ENCODE results near the gene ARMC5. TPM values are rescaled to one million over a fixed set of nuclear protein-coding genes. Genes with fewer than 3 reads are reported as not detected.
"Not testable (repeated sequence)": the region's sequence is repeated elsewhere in the genome, so short reads cannot be mapped to it uniquely, and the experiment has no call there.

ARMC5 gene
- total and polyA plus RNA-seq, 4 experiments from 2014 or later, result 4.3 to 7.0 (median 6.3) TPM

- peaks cover 0 to 12% of the 10 kb centered on the region in 2 donors for H3K27me3 Mint-ChIP-seq
- CTCF ChIA-PET (ENCODE audit: partially characterized antibody), result interaction anchor here (0.7 to 5.1 kb wide), 3 partner anchors 10 to 335 kb away, joined by 3 to 38 read pairs (median 4); no protein-coding TSS in a partner anchor
- intact Hi-C loops (cut with micrococcal nuclease), result no loop called here
Measured at GRCh38 chr16:31477220-31478216, 18.2 kb downstream of the ARMC5 start.

GRCh38 chr16:31478956-31479355 lies 19.7 kb downstream of the ARMC5 start:
- H3K9me3 Mint-ChIP-seq, result peaks cover 0 to 2% (median 0%) of the 10 kb centered on the region in 8 donors
- DNase-seq, result no peak
- no peaks in the 10 kb centered on the region for H3K36me3 Mint-ChIP-seq
- Histone ChIP-seq H3K27me3 (ENCODE audit: insufficient read depth, low read length) (no peaks in the 10 kb centered on the region), H3K27ac (ENCODE audit: low read depth, low read length) (no peak overlapping the region), H3K4me1 (ENCODE audit: insufficient read depth, low read length) (peaks cover 14% of the 10 kb centered on the region), H3K36me3 (ENCODE audit: insufficient read depth, low read length) (no peaks in the 10 kb centered on the region), H3K4me3 (ENCODE audit: low read length in 2 of 2) (no peak overlapping the region), H3K9me3 (ENCODE audit: control insufficient read depth in 1 of 2, low read length in 2 of 2) (no peaks in the 10 kb centered on the region)
- ChIA-PET POLR2A (ENCODE audit: partially characterized antibody) (interaction anchor here (4.2 to 5.6 kb wide), 3 partner anchors 9 to 29 kb away, joined by 25 to 75 read pairs (median 72); partner anchors contain the start of genes ARMC5 and RUSF1), CTCF (ENCODE audit: partially characterized antibody) (interaction anchor here (1.6 to 5.1 kb wide), 2 partner anchors 9 to 17 kb away, joined by 4 to 38 read pairs; no protein-coding TSS in a partner anchor)
- H3K27ac Mint-ChIP-seq, result no peak overlapping the region
- intact Hi-C loops (cut with micrococcal nuclease), result no loop called here
- H3K4me1 Mint-ChIP-seq, result peaks cover 7 to 22% (median 13%) of the 10 kb centered on the region in 4 donors
- peaks cover 0 to 3% of the 10 kb centered on the region in 2 donors for H3K27me3 Mint-ChIP-seq
- peak overlapping the region in 3 of 8 donors; percentile 12 to 57 (median 48) for H3K4me3 Mint-ChIP-seq

More at GRCh38 chr16:31477220-31478216, 18.2 kb downstream of the ARMC5 start:
- POLR2A ChIA-PET (ENCODE audit: partially characterized antibody), result interaction anchor here (0.7 to 5.6 kb wide), 13 partner anchors 9 to 396 kb away, joined by 3 to 75 read pairs (median 4); partner anchors contain the start of genes ARMC5, FUS, RUSF1 and ZNF267
- Mint-ChIP-seq H3K4me3 (peak overlapping the region; percentile 67 to 88 (median 78)), H3K9me3 (peaks cover 0 to 2% (median 0%) of the 10 kb centered on the region in 8 donors), H3K27ac (peak overlapping the region in 5 of 7 donors; percentile 44 to 84 (median 72)), H3K4me1 (peaks cover 7 to 31% (median 19%) of the 10 kb centered on the region in 4 donors), H3K36me3 (no peaks in the 10 kb centered on the region)
- Histone ChIP-seq H3K9me3 (ENCODE audit: control insufficient read depth in 1 of 2, low read length in 2 of 2) (no peaks in the 10 kb centered on the region), H3K4me1 (ENCODE audit: insufficient read depth, low read length) (peaks cover 17% of the 10 kb centered on the region), H3K36me3 (ENCODE audit: insufficient read depth, low read length) (no peaks in the 10 kb centered on the region), H3K27ac (ENCODE audit: low read depth, low read length) (no peak overlapping the region), H3K4me3 (ENCODE audit: low read length in 2 of 2) (peak overlapping the region in 1 of 2 donors; percentile 49), H3K27me3 (ENCODE audit: insufficient read depth, low read length) (no peaks in the 10 kb centered on the region)
- peak in 2 of 5 donors; percentile 3 to 59 for DNase-seq

GRCh38 chr16:31479751-31480150 lies 20.4 kb downstream of the ARMC5 start:
- intact Hi-C loops (cut with micrococcal nuclease), result no loop called here
- H3K36me3 Mint-ChIP-seq, result no peaks in the 10 kb centered on the region
- peak overlapping the region in 3 of 7 donors; percentile 3 to 47 (median 21) for H3K27ac Mint-ChIP-seq
- peak overlapping the region in 2 of 8 donors; percentile 17 to 50 for H3K4me3 Mint-ChIP-seq
- Histone ChIP-seq H3K36me3 (ENCODE audit: insufficient read depth, low read length) (no peaks in the 10 kb centered on the region), H3K4me1 (ENCODE audit: insufficient read depth, low read length) (peaks cover 14% of the 10 kb centered on the region), H3K9me3 (ENCODE audit: control insufficient read depth in 1 of 2, low read length in 2 of 2) (no peaks in the 10 kb centered on the region), H3K27ac (ENCODE audit: low read depth, low read length) (no peak overlapping the region), H3K27me3 (ENCODE audit: insufficient read depth, low read length) (no peaks in the 10 kb centered on the region), H3K4me3 (ENCODE audit: low read length in 2 of 2) (no peak overlapping the region)
- peaks cover 7 to 22% (median 13%) of the 10 kb centered on the region in 4 donors for H3K4me1 Mint-ChIP-seq
- no peaks in the 10 kb centered on the region for H3K27me3 Mint-ChIP-seq
- no peak for DNase-seq
- ChIA-PET POLR2A (ENCODE audit: partially characterized antibody) (interaction anchor here (5.6 kb wide), 1 partner anchor 20 kb away, joined by 72 read pairs; the partner anchor contains the start of gene ARMC5), CTCF (ENCODE audit: partially characterized antibody) (no interaction called here)
- peaks cover 0 to 2% (median 0%) of the 10 kb centered on the region in 8 donors for H3K9me3 Mint-ChIP-seq

GRCh38 chr16:31480851-31481536 lies 21.7 kb downstream of the ARMC5 start:
- no peak overlapping the region for H3K4me3 ChIP-seq (ENCODE audit: low read length in 2 of 2)
- ChIA-PET POLR2A (ENCODE audit: partially characterized antibody) (no interaction called here), CTCF (ENCODE audit: partially characterized antibody) (no interaction called here)
- no peak overlapping the region for H3K27ac ChIP-seq (ENCODE audit: low read depth, low read length)
- peaks cover 0 to 2% (median 0%) of the 10 kb centered on the region in 8 donors for H3K9me3 Mint-ChIP-seq
- peaks cover 14% of the 10 kb centered on the region for H3K4me1 ChIP-seq (ENCODE audit: insufficient read depth, low read length)
- DNase-seq, result no peak
- H3K36me3 Mint-ChIP-seq, result no peaks in the 10 kb centered on the region
- intact Hi-C loops (cut with micrococcal nuclease), result no loop called here
- H3K27me3 Mint-ChIP-seq, result no peaks in the 10 kb centered on the region
- H3K27me3 ChIP-seq (ENCODE audit: insufficient read depth, low read length), result no peaks in the 10 kb centered on the region
- no peaks in the 10 kb centered on the region for H3K36me3 ChIP-seq (ENCODE audit: insufficient read depth, low read length)
- no peak overlapping the region for H3K4me3 Mint-ChIP-seq
- peaks cover 7 to 30% (median 13%) of the 10 kb centered on the region in 4 donors for H3K4me1 Mint-ChIP-seq
- H3K9me3 ChIP-seq (ENCODE audit: control insufficient read depth in 1 of 2, low read length in 2 of 2), result no peaks in the 10 kb centered on the region
- H3K27ac Mint-ChIP-seq, result no peak overlapping the region

GRCh38 chr16:31483081-31483480 lies 23.8 kb downstream of the ARMC5 start, which contains the start of gene SLC5A2:
Gene SLC5A2, plus strand, starts transcription at chr16:31483123. Its CDS starts 14 bp downstream, at chr16:31483137.
- H3K27ac Mint-ChIP-seq, result peak within 1 kb of the TSS in 3 of 7 donors; percentile 5 to 34 (median 13)

GRCh38 chr16:31484048-31484447 lies 24.7 kb downstream of the ARMC5 start:
- DNase-seq; CTCF ChIA-PET (ENCODE audit: partially characterized antibody); H3K4me3 Mint-ChIP-seq; H3K9me3 Mint-ChIP-seq; H3K4me3 ChIP-seq (ENCODE audit: low read length in 2 of 2); H3K36me3 Mint-ChIP-seq; H3K27ac Mint-ChIP-seq; H3K27ac ChIP-seq (ENCODE audit: low read depth, low read length); H3K27me3 ChIP-seq (ENCODE audit: insufficient read depth, low read length); H3K27me3 Mint-ChIP-seq; H3K9me3 ChIP-seq (ENCODE audit: control insufficient read depth in 1 of 2, low read length in 2 of 2); POLR2A ChIA-PET (ENCODE audit: partially characterized antibody); intact Hi-C loops (cut with micrococcal nuclease); H3K36me3 ChIP-seq (ENCODE audit: insufficient read depth, low read length): not testable (repeated sequence)
- H3K4me1 Mint-ChIP-seq, result peaks cover 2 to 25% (median 15%) of the 10 kb centered on the region in 4 donors
- H3K4me1 ChIP-seq (ENCODE audit: insufficient read depth, low read length), result peaks cover 13% of the 10 kb centered on the region

More at GRCh38 chr16:31483081-31483480, 23.8 kb downstream of the ARMC5 start, which contains the start of gene SLC5A2:
- H3K27me3 ChIP-seq (ENCODE audit: insufficient read depth, low read length), result no peaks in the 10 kb centered on the region
- POLR2A ChIA-PET (ENCODE audit: partially characterized antibody), result interaction anchor here (0.8 kb wide), 1 partner anchor 25 kb away, joined by 3 read pairs; no protein-coding TSS in a partner anchor
- CTCF ChIA-PET (ENCODE audit: partially characterized antibody), result interaction anchor here (1.7 kb wide), 1 partner anchor 23 kb away, joined by 5 read pairs; no protein-coding TSS in a partner anchor
- H3K27me3 Mint-ChIP-seq, result no peaks in the 10 kb centered on the region
- no peak for DNase-seq
- H3K4me1 ChIP-seq (ENCODE audit: insufficient read depth, low read length), result peaks cover 13% of the 10 kb centered on the region
- intact Hi-C loops (cut with micrococcal nuclease), result no loop called here
- peaks cover 4 to 27% (median 16%) of the 10 kb centered on the region in 4 donors for H3K4me1 Mint-ChIP-seq
- no peak within 1 kb of the TSS for H3K4me3 ChIP-seq (ENCODE audit: low read length in 2 of 2)
- H3K36me3 Mint-ChIP-seq, result peaks cover 0 to 2% of the 10 kb centered on the region in 2 donors
- no peak within 1 kb of the TSS for H3K27ac ChIP-seq (ENCODE audit: low read depth, low read length)
- no peaks in the 10 kb centered on the region for H3K36me3 ChIP-seq (ENCODE audit: insufficient read depth, low read length)
- H3K9me3 ChIP-seq (ENCODE audit: control insufficient read depth in 1 of 2, low read length in 2 of 2), result no peaks in the 10 kb centered on the region
- H3K4me3 Mint-ChIP-seq, result no peak within 1 kb of the TSS
- H3K9me3 Mint-ChIP-seq, result peaks cover 0 to 1% (median 0%) of the 10 kb centered on the region in 8 donors
